Lung (tissue), 12 donors: Measurements from ENCODE around the gene ALK. TPM values are rescaled to one million over a fixed set of nuclear protein-coding genes. Genes with fewer than 3 reads are reported as not detected.

Experiments
- ATAC-seq: fragments of 200-7000 bp; cut with Tn5 transposase; one replicate; pipeline ENCODE4 v1.9.1; 2020; ENCODE audit warnings: moderate number of reproducible peaks; ENCODE audit not compliant: insufficient read depth, low FRiP score
- DNase-seq, 3 donors: peaks; one replicate each; pipeline ENCODE4 v3.0.0-alpha.2; 2013 to 2017
- H3K27ac ChIP-seq, 2 donors: one replicate each; pipeline ENCODE4 v1.5.1; 2013; ENCODE audit warnings: mild to moderate bottlenecking in 2 of 2, moderate library complexity in 2 of 2, control low read depth in 1 of 2, inconsistent platforms in 1 of 2, low read depth in 1 of 2, low read length in 1 of 2
- H3K27me3 ChIP-seq, 3 donors: one replicate each; pipeline ENCODE4 v1.5.1; 2013; ENCODE audit warnings: low read length in 2 of 3; ENCODE audit not compliant: control insufficient read depth in 3 of 3, insufficient read depth in 3 of 3
- H3K36me3 ChIP-seq, 4 donors: one replicate each; pipeline ENCODE4 v1.5.1; 2013; ENCODE audit warnings: low read length in 4 of 4, mild to moderate bottlenecking in 1 of 4, moderate library complexity in 1 of 4; ENCODE audit not compliant: control insufficient read depth in 4 of 4, insufficient read depth in 4 of 4
- H3K4me1 ChIP-seq, 5 donors: one replicate each; pipeline ENCODE4 v1.5.1; 2013; ENCODE audit warnings: low read length in 5 of 5, mild to moderate bottlenecking in 2 of 5, moderate library complexity in 1 of 5; ENCODE audit not compliant: control insufficient read depth in 5 of 5, insufficient read depth in 5 of 5
- H3K4me3 ChIP-seq: one replicate; pipeline ENCODE4 v1.5.1; 2013; ENCODE audit warnings: mild to moderate bottlenecking, control low read depth, moderate library complexity
- H3K9ac ChIP-seq, 2 donors: one replicate each; pipeline ENCODE4 v1.5.1; 2013; ENCODE audit warnings: low read length in 2 of 2, control low read depth in 1 of 2; ENCODE audit not compliant: insufficient read depth in 1 of 2
- H3K9me3 ChIP-seq, 4 donors: one replicate each; pipeline ENCODE4 v1.5.1; 2013; ENCODE audit warnings: low read length in 3 of 4, mild to moderate bottlenecking in 1 of 4, moderate library complexity in 1 of 4; ENCODE audit not compliant: control insufficient read depth in 4 of 4, insufficient read depth in 3 of 4
- WGBS, 2 donors: extraction: QIAGEN DNeasy Blood & Tissue Kit; methylation state at CpG; one replicate each; pipeline ENCODE4 v1.1.7; 2013; 5-methylcytosine and 5-hydroxymethylcytosine counted together
- polyA plus RNA-seq, 2 donors: library from polyadenylated mRNA; stranded (reverse); fragments of 200-250 nt; gene quantifications; one replicate each; pipeline ENCODE4 v1.2.1, GENCODE V29; 2013
- total RNA-seq, 2 donors: library from RNA; depleted of rRNA in 1 of 2; stranded (reverse); fragments of >200 nt in 1 of 2; gene quantifications; one replicate each; pipeline ENCODE4 v1.2.1, GENCODE V29; 2014 to 2021
- TF ChIP-seq, protein P1 (sequence below): IDR thresholded peaks from 2 replicates; pipeline ENCODE4 v1.5.1; 2012; ENCODE audit warnings: mild to moderate bottlenecking; ENCODE audit errors: control extremely low read depth, extremely low read depth
- donor health status: control.
- donor health status: control.
- donor health status: Bipolar disorder and iron deficiency.
- donor health status: healthy.
- donor health status: DM: yes; HTN: yes; CAD: no.

ALK gene
- total and polyA plus RNA-seq, 4 donors = 0.09 to 0.25 (median 0.10) TPM; not detected in 1

- DNase-seq (no peak), ATAC-seq (no peak)
- H3K9me3 ChIP-seq = peaks cover 0 to 3% (median 0%) of the 10 kb centered on the region in 4 donors
- no peak overlapping the region for H3K27ac ChIP-seq
- TF ChIP-seq, protein P1, sequence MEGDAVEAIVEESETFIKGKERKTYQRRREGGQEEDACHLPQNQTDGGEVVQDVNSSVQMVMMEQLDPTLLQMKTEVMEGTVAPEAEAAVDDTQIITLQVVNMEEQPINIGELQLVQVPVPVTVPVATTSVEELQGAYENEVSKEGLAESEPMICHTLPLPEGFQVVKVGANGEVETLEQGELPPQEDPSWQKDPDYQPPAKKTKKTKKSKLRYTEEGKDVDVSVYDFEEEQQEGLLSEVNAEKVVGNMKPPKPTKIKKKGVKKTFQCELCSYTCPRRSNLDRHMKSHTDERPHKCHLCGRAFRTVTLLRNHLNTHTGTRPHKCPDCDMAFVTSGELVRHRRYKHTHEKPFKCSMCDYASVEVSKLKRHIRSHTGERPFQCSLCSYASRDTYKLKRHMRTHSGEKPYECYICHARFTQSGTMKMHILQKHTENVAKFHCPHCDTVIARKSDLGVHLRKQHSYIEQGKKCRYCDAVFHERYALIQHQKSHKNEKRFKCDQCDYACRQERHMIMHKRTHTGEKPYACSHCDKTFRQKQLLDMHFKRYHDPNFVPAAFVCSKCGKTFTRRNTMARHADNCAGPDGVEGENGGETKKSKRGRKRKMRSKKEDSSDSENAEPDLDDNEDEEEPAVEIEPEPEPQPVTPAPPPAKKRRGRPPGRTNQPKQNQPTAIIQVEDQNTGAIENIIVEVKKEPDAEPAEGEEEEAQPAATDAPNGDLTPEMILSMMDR = no peak
- H3K4me1 ChIP-seq = no peaks in the 10 kb centered on the region
- no peaks in the 10 kb centered on the region for H3K27me3 ChIP-seq
- H3K9ac ChIP-seq = no peak overlapping the region
- no peaks in the 10 kb centered on the region for H3K36me3 ChIP-seq
- H3K4me3 ChIP-seq = no peak overlapping the region
- 52 to 57% methylated on average over 3 of the region's 3 CpGs for WGBS, 2 donors
These were observed 595.8 kb downstream of the ALK start for GRCh38 chr2:29325544-29325943.

DNA sequence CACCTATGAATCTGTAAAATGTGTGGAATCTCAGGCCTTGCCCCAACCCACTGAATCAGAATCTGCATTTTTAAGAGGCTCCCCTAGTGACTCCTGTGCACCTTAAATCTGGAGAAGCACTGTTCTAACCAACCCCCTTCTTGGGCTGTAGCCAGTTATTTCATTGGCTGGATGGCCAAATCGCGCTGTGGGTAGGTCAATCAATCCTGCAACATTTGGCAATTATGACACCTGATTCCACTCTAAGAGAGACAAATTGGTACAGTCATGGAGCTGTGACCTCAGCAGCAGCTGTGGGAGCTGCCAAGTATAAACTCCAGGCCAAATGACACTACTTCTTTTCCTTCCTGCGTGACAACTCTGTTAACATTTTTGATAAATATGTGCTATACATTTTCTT lies 597.4 kb downstream of the ALK start:
- 60 to 74% methylated on average over 3 of the region's 3 CpGs for WGBS, 2 donors
- no peaks in the 10 kb centered on the region for H3K4me1 ChIP-seq
- no peak overlapping the region for H3K9ac ChIP-seq
- H3K36me3 ChIP-seq = no peaks in the 10 kb centered on the region
- ATAC-seq (no peak), DNase-seq (no peak)
- H3K27me3 ChIP-seq = no peaks in the 10 kb centered on the region
- TF ChIP-seq, protein P1 = no peak
- no peak overlapping the region for H3K27ac ChIP-seq
- H3K9me3 ChIP-seq = peaks cover 0 to 3% (median 0%) of the 10 kb centered on the region in 4 donors
- H3K4me3 ChIP-seq = no peak overlapping the region

DNA sequence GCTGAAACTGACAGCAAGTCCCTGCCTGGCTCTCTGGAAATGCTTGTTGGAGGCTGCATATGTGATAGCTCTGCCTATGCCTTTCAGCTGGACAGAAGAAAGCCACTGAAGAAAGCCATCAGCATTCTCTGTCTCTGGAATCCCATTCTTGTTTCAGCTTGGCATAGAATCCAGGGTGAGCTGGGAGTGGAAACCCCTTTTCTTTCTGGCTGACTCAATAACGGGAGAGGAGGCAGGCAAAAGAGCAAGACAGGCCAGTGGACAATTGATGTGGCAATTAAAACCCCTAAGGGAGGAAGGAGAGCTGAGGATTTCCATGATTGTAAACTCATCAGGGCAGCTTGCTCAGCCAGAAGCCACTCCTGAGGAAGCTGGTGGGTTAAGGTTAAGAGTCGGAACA lies 598.1 kb downstream of the ALK start:
- Histone ChIP-seq H3K27ac (no peak overlapping the region), H3K27me3 (no peaks in the 10 kb centered on the region), H3K4me1 (no peaks in the 10 kb centered on the region), H3K9ac (no peak overlapping the region), H3K36me3 (no peaks in the 10 kb centered on the region), H3K9me3 (peaks cover 0 to 3% (median 0%) of the 10 kb centered on the region in 4 donors), H3K4me3 (no peak overlapping the region)
- TF ChIP-seq, protein P1 = no peak
- DNase-seq (no peak), ATAC-seq (no peak)
- WGBS, 2 donors = 75 to 83% methylated on average over 2 of the region's 2 CpGs

DNA sequence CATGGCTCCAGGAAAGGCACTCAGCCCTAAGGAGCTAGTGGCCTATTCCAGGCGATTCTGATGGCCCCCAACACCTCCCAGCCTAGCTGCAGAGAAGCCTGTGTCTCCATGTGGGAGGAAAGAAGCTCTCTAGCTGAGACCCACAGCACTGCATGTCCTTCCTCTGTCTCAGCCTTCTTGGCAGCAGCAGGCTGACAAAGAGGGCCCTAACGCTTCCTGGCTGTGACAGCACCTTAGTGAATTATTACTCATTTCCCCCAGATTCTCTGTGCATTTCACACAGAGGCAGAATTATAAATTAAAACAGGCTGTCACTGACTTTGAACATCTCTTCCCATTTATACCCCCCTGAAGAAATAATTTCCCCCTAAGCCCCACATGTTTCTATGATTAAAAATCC lies 599.4 kb downstream of the ALK start:
- H3K27ac ChIP-seq = no peak overlapping the region
- no peak overlapping the region for H3K4me3 ChIP-seq
- peaks cover 0 to 3% (median 0%) of the 10 kb centered on the region in 4 donors for H3K9me3 ChIP-seq
- no peaks in the 10 kb centered on the region for H3K4me1 ChIP-seq
- DNase-seq (no peak), ATAC-seq (no peak)
- no peak overlapping the region for H3K9ac ChIP-seq
- TF ChIP-seq, protein P1 = no peak
- H3K27me3 ChIP-seq = no peaks in the 10 kb centered on the region
- WGBS, 2 donors = 11 to 27% methylated on average over 2 of the region's 2 CpGs
- H3K36me3 ChIP-seq = no peaks in the 10 kb centered on the region
